Measurements from ENCODE around the gene EXOSC1. TPM values are rescaled to one million over a fixed set of nuclear protein-coding genes. Genes with fewer than 3 reads are reported as not detected.

EXOSC1 gene
- total RNA-seq, 2 experiments from 2014 or later, result 28.8 to 29.7 TPM

DNA sequence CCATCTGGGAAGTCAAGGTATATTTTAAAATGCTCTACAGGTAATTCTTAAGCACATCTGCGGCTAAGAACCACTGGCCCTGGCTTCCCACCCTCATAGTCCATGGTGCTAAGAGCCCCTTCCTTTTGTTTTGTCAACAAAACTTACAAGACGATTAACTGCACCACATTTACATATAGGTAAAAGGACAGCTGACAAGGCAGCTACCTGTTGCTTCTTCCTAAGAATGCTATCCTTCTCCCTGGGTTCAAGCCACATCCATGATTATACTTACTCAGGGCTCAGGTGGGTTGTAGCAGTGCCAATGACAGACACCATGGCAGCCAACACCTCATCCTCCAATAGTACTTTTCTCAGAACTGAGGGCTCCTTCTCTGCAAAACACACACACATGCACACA lies 16.5 kb upstream of the EXOSC1 start:
- Mint-ChIP-seq H3K36me3 (ENCODE audit: low read depth) (peaks cover 95% of the 10 kb centered on the region), H3K27ac (peak overlapping the region; percentile 56), H3K9me3 (no peaks in the 10 kb centered on the region), H3K27me3 (no peaks in the 10 kb centered on the region), H3K4me1 (ENCODE audit: low read depth) (no peaks in the 10 kb centered on the region), H3K4me3 (no peak overlapping the region)
- peaks cover 90% of the 10 kb centered on the region for H3K36me3 ChIP-seq (ENCODE audit: insufficient read depth, low read length)
- no peaks in the 10 kb centered on the region for H3K4me1 ChIP-seq (ENCODE audit: insufficient read depth, low read length)
- no peak for TF ChIP-seq CTCF (IDR thresholded peaks at IDR 0.05)
- H3K9me3 ChIP-seq (ENCODE audit: control insufficient read depth in 1 of 2, insufficient read depth in 1 of 2, low read length in 2 of 2), result no peaks in the 10 kb centered on the region
- DNase-seq, result no peak
- H3K27me3 ChIP-seq (ENCODE audit: control insufficient read depth in 1 of 2, insufficient read depth in 2 of 2, low read length in 2 of 2), result no peaks in the 10 kb centered on the region
- ChIA-PET POLR2A (no interaction called here), CTCF (no interaction called here)
- no peak overlapping the region for H3K27ac ChIP-seq (ENCODE audit: low read depth in 1 of 2, low read length in 2 of 2)
- H3K4me3 ChIP-seq (ENCODE audit: low read length), result no peak overlapping the region
- intact Hi-C loops (cut with DNase I, micrococcal nuclease), result loop anchor here in 1 of 2 experiments (2.0 kb wide), 1 partner anchor 32 kb away; no protein-coding TSS in a partner anchor
- no peak for ATAC-seq (ENCODE audit: poor library complexity)

- no peak for TF ChIP-seq CTCF (IDR thresholded peaks at IDR 0.05)
- Histone ChIP-seq H3K27ac (ENCODE audit: low read depth in 1 of 2, low read length in 2 of 2) (no peak overlapping the region), H3K4me1 (ENCODE audit: insufficient read depth, low read length) (no peaks in the 10 kb centered on the region), H3K4me3 (ENCODE audit: low read length) (no peak overlapping the region), H3K27me3 (ENCODE audit: control insufficient read depth in 1 of 2, insufficient read depth in 2 of 2, low read length in 2 of 2) (no peaks in the 10 kb centered on the region), H3K9me3 (ENCODE audit: control insufficient read depth in 1 of 2, insufficient read depth in 1 of 2, low read length in 2 of 2) (no peaks in the 10 kb centered on the region), H3K36me3 (ENCODE audit: insufficient read depth, low read length) (peaks cover 87% of the 10 kb centered on the region)
- ChIA-PET POLR2A (no interaction called here), CTCF (no interaction called here)
- no peaks in the 10 kb centered on the region for H3K27me3 Mint-ChIP-seq
- ATAC-seq (ENCODE audit: poor library complexity) (no peak), DNase-seq (no peak)
- no peak overlapping the region for H3K4me3 Mint-ChIP-seq
- H3K9me3 Mint-ChIP-seq, result no peaks in the 10 kb centered on the region
- H3K36me3 Mint-ChIP-seq (ENCODE audit: low read depth), result peaks cover 95% of the 10 kb centered on the region
- H3K27ac Mint-ChIP-seq, result no peak overlapping the region
- H3K4me1 Mint-ChIP-seq (ENCODE audit: low read depth), result no peaks in the 10 kb centered on the region
- intact Hi-C loops (cut with DNase I, micrococcal nuclease), result no loop called here
These were observed 14.1 kb upstream of the EXOSC1 start for GRCh38 chr10:97459933-97460332.

- DNase-seq (no peak), ATAC-seq (ENCODE audit: poor library complexity) (no peak)
- Histone ChIP-seq H3K9me3 (ENCODE audit: control insufficient read depth in 1 of 2, insufficient read depth in 1 of 2, low read length in 2 of 2) (no peaks in the 10 kb centered on the region), H3K27me3 (ENCODE audit: control insufficient read depth in 1 of 2, insufficient read depth in 2 of 2, low read length in 2 of 2) (no peaks in the 10 kb centered on the region), H3K4me3 (ENCODE audit: low read length) (no peak overlapping the region), H3K36me3 (ENCODE audit: insufficient read depth, low read length) (peaks cover 79% of the 10 kb centered on the region), H3K4me1 (ENCODE audit: insufficient read depth, low read length) (peaks cover 4% of the 10 kb centered on the region), H3K27ac (ENCODE audit: low read depth in 1 of 2, low read length in 2 of 2) (no peak overlapping the region)
- Mint-ChIP-seq H3K27me3 (no peaks in the 10 kb centered on the region), H3K4me1 (ENCODE audit: low read depth) (peaks cover 8% of the 10 kb centered on the region), H3K27ac (no peak overlapping the region), H3K9me3 (no peaks in the 10 kb centered on the region), H3K4me3 (no peak overlapping the region), H3K36me3 (ENCODE audit: low read depth) (peaks cover 95% of the 10 kb centered on the region)
- CTCF ChIA-PET, result no interaction called here
- TF ChIP-seq CTCF (IDR thresholded peaks at IDR 0.05), result no peak
- POLR2A ChIA-PET, result interaction anchor here (0.9 kb wide), 1 partner anchor 14 kb away, joined by 3 read pairs; no protein-coding TSS in a partner anchor
- intact Hi-C loops (cut with DNase I, micrococcal nuclease), result no loop called here
These were observed 13.3 kb upstream of the EXOSC1 start for GRCh38 chr10:97459111-97459510.

Measured in CD4-positive, alpha-beta T cell (primary cell).